ENCODE measurements around the gene HOOK1.
A peak's percentile ranks its signal among the peaks of the same experiment; 100 is the strongest.
"Not testable (repeated sequence)": the region's sequence is repeated elsewhere in the genome, so short reads cannot be mapped to it uniquely, and the experiment has no call there.

HOOK1 gene

GRCh38 chr1:59885160-59885832 is 70.5 kb downstream of the HOOK1 start:
- no peak for DNase-seq (ENCODE audit: low spot score)

DNA sequence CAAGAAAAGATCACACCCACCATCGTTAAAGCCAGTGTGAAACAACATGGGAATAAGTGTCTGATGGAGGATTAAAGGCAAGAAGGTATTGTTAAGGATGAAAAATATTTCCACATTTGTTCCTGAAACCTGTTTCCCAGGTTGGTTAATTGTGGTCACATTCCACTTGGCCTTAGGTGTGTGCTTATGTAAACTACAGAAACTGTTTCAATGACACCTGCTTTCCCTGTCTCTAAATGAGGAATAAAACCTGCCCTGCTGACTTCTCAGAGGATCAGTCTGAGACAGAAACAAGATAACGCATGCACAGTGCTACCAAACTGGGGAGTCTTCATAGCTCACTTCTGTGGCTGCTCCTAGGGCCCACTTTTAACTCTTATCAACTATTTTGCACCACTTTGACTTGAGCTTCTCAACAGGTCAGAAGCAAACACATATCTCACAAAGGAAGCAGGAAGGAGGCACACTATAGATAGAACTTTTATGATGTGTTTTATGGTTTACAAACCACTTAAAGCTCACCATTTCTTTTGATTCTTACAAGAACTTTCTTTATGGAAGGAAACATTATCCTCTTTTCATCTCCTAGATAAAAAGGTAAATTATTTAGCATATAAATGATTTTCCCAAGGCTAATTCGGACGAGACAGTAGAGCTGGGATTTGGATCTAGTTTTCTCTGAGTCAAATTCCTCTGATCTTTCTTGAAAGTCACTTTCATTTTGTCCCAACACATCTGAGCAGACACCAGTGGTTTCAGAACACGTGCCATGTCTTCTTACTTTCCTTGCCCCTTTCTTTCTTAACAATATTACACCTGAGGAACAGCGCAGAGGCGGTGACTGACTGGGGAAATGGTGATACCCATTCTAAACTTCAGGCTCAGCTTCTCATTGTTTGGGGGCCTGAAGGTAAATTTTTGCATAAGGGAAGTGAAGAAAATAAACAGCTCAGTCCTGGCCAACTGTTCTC is 78.4 kb downstream of the HOOK1 start:
- no peak for DNase-seq (ENCODE audit: low spot score)

DNA sequence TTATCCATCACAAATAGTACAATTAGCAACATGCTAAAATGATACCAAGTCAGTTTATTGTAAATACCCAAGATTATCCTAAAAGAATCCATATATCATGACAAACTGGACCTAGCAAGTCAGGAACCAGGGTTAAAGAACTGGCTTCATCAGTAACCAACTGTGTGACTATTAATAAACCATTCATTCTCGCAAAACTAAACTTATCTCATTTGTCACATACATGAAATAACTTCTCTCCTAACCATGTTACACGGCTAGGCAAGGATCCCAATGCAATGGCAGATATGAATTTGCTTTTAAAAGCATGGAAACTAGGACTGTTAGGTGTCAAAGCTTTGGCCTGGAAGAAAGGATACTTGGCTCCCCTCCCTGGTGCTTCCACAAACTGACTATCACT is 82.4 kb downstream of the HOOK1 start:
- DNase-seq (ENCODE audit: low spot score), result no peak

GRCh38 chr1:59898927-59899326 is 84.2 kb downstream of the HOOK1 start:
- DNase-seq (ENCODE audit: low spot score), result no peak

DNA sequence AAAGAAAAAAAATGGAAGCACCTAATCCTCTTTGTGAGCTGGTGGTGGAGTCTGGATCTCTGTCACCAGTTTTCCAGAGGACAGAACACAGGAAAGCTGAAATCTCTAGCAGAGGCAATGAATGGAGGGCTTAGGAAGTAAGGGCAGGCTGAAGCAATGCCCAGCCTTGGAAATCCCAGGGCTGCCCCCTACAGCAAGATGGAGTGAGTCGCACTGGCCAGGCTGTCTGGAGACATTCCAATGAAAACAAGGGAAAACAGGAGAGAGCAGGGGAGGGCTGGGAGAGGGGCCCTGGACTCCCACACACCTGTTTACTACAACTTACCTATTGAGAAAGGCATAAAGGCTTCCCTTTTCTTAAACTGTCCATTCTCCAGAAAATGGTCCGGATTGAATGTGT is 85.9 kb downstream of the HOOK1 start:
- DNase-seq (ENCODE audit: low spot score), result no peak

DNA sequence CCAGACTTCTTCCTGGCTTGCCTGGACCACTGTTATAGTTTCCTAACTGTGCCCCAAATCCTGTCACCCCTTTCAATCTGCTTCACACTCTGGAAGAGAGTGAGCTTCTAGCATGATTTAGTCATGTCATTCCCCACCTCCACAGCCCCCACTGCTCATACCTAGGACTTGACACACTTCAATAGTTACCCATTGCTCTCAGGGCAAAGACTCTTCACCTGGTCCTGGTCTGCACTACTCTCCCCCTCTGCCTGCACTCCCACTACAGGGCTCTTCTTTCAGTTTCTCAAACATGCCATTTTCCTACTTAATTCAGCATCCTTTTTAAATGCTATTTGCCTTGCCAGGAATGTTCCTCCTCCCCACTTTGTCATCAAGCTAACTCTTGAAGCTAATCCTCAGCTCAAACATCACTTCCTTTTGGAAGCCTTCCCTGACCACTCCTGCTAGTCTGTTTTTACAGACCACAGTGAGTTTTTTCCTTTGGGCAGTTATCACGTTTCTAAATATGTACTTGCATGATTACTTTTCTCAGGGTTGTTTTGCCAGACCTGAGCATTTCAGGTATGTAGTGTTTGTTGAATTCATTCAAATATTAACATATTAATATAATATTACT is 87.1 kb downstream of the HOOK1 start:
- no peak for DNase-seq (ENCODE audit: low spot score)

GRCh38 chr1:59903141-59903754 is 88.5 kb downstream of the HOOK1 start:
- DNase-seq (ENCODE audit: low spot score), result peak; percentile 33

DNA sequence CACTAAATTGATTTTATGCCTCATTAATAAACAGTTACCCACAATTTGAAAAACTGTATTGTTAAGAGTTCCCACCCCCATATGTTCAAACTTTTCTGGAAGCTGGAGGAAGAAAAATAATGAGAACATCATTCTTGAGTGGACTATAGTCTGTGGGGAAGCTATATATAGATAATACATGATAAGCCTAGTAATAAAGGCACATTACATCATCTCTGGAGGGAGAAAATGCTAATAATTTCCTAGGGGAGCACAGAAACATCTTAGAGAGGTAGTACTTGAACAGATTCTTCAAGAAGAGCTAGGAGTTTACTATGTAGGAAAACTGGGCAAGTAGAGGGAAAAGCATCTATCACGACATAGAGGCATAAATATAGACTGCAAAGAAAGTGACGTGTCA is 92.2 kb downstream of the HOOK1 start:
- DNase-seq (ENCODE audit: low spot score), result no peak

GRCh38 chr1:59908084-59908483 is 93.3 kb downstream of the HOOK1 start:
- DNase-seq (ENCODE audit: low spot score), result no peak

DNA sequence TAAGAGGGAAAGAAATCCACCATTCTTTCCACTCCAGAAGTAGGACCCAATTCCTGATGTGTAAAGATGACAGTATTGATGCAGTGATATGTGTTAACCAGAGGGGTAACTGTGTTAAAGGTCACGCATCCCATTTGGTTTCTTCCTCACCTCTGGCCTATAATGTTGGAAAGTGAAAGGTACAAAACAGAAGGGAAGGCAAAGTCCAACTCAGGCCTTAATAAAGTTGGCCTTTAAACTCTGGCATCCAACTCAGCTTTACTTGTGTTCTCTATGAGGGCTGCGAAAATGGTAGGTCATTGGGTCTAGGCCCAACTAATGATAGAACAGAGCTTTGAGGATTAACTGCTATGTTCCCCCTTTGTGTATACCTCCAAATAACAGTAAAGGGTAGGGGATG is 93.9 kb downstream of the HOOK1 start:
- DNase-seq (ENCODE audit: low spot score), result no peak

DNA sequence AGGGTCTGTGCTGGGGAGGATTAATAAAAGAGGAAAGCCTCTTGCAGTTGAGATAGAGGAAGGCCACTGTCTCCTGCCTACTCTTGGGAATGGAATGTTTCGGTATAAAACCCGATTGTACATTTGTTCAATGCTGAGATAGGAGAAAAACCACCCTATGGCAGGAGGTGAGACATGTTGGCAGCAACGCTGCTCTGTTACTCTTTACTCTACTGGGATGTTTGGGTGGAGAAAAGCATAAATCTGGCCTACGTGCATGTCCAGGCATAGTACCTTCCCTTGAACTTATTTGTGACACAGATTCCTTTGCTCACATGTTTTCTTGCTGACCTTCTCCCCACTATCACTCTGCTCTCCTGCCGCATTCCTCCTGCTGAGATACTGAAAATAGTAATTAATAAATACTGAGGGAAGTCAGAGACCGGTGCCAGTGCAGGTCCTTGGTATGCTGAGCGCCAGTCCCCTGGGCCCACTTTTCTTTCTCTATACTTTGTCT is 100.1 kb downstream of the HOOK1 start:
- DNase-seq (ENCODE audit: low spot score), result not testable (repeated sequence)

- no peak for DNase-seq (ENCODE audit: low spot score)
These were observed 100.8 kb downstream of the HOOK1 start for GRCh38 chr1:59915516-59915915.

GRCh38 chr1:59917026-59917784 is 102.5 kb downstream of the HOOK1 start:
- no peak for DNase-seq (ENCODE audit: low spot score)

DNA sequence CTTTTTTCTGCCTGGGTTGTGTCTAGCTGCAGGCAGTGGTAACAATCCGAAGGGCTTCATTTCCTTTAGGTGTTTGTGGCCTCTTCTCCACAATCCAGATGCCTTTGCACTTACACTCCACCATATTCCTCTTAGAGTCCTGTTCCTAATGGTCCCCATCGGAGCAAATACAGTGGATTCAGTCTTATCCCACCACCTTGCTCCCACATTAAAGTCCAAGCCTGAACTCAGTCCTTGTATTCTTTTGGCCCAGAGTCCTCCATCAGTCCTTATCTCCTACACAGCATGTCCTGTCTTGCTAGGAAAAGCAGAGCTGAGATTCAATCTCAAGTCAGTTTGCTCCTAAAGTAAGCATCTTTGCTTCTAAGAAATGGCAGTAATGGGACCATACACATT is 103.0 kb downstream of the HOOK1 start:
- no peak for DNase-seq (ENCODE audit: low spot score)

DNA sequence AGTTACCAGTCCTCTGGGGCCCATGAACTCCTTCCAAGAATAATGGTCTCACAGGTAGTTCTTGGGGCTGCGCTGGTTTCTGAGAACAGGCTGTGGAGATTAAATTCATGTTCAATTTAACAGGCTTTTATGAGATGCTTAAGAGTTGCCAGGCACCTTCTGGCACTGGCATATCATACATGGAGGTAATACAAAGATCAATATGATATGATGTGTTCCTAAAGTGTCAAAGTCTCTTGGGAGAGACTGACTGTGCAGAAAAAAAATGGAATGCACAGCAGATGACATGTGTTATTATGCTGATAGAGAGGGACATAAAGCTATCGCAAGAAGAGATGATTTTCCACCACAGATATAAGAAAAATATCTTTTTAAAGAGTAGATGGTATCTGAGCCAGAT is 105.0 kb downstream of the HOOK1 start:
- DNase-seq (ENCODE audit: low spot score), result no peak

DNA sequence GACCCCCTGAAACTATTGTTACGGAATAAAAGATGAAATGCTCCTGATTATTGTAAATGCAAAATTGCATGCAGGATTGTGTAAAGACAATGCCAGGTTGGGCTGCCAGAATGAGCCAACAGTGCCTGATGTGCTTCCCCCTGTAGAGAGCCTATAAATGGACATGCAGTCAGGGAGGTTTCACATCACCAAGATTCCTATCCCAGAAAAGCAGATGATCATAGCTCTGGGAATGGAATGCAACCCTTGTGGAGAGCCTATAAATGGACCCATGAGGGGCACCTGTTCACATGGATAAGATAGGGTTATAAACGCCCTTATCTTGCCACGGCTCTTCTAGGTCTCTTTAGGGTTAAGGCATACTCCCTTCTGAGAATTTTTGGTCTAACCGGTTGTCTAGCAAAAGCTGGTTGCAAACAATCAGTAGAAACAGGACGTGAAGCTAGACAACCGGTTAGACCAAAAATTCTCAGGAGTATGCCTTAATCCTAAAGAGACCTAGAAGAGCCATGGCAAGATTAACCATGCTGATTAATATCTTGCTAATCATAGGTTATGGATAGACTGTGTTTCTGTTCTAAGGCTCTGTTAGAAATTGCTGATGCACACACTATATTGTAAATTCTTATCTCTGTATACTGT is 106.6 kb downstream of the HOOK1 start:
- not testable (repeated sequence) for DNase-seq (ENCODE audit: low spot score)

DNA sequence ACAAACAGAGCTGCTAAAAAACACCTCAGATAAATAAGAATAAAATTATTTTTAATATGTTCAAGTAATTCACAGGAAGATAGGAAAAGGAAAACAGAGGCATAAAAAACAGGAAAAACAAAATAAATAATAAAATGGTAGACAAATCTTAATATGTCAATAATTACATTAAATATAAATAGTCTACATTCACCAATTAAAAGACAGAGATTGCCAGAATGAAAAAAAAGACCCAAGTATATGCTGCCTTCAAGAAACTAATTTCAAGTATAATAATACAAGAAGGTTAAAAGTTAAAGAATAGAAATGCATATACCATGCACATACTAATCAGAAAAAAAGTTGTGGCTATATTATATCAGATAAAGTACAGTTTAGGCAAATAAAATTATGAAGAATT is 109.9 kb downstream of the HOOK1 start:
- DNase-seq (ENCODE audit: low spot score), result no peak

All from NAMALWA (cell line).